ENCODE data around the gene PTPRZ1.

PTPRZ1 gene

DNA sequence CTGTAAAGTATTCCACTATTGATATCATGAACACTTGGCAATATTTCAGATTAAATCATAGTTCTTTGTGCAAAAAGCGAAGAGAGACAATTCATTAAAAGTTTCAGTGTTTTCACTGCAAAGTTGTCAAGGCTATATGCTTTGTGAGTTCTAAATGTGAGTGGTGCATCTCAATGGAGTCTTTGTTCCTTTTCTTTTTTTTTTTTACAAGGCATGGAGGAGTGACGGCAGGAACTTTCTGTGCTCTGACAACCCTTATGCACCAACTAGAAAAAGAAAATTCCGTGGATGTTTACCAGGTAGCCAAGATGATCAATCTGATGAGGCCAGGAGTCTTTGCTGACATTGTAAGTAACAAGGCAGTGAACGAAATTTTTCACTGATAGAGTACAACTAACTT is 186.6 kb downstream of the PTPRZ1 start:
- H3K9ac ChIP-seq (ENCODE audit: low read length) = no peak overlapping the region
- H3K9me3 ChIP-seq (ENCODE audit: control insufficient read depth, low read length) = no peaks in the 10 kb centered on the region
- H3K36me3 ChIP-seq (ENCODE audit: control insufficient read depth, insufficient read depth, low read length, severe bottlenecking) = no peaks in the 10 kb centered on the region
- no peak for DNase-seq (ENCODE audit: low read depth)
- no peak overlapping the region for H3K4me3 ChIP-seq (ENCODE audit: low read length)
- no peaks in the 10 kb centered on the region for H3K4me1 ChIP-seq (ENCODE audit: control insufficient read depth, insufficient read depth, low read length)
- H3K27me3 ChIP-seq (replicated peaks; ENCODE audit: control insufficient read depth, insufficient read depth, low read length) = no peaks in the 10 kb centered on the region

GRCh38 chr7:122063146-122063545 is 190.2 kb downstream of the PTPRZ1 start:
- H3K4me1 ChIP-seq (ENCODE audit: control insufficient read depth, insufficient read depth, low read length) = no peaks in the 10 kb centered on the region
- DNase-seq (ENCODE audit: low read depth) = no peak
- H3K9me3 ChIP-seq (ENCODE audit: control insufficient read depth, low read length) = no peaks in the 10 kb centered on the region
- no peaks in the 10 kb centered on the region for H3K36me3 ChIP-seq (ENCODE audit: control insufficient read depth, insufficient read depth, low read length, severe bottlenecking)
- no peak overlapping the region for H3K4me3 ChIP-seq (ENCODE audit: low read length)
- no peak overlapping the region for H3K9ac ChIP-seq (ENCODE audit: low read length)
- H3K27me3 ChIP-seq (replicated peaks; ENCODE audit: control insufficient read depth, insufficient read depth, low read length) = no peaks in the 10 kb centered on the region

DNA sequence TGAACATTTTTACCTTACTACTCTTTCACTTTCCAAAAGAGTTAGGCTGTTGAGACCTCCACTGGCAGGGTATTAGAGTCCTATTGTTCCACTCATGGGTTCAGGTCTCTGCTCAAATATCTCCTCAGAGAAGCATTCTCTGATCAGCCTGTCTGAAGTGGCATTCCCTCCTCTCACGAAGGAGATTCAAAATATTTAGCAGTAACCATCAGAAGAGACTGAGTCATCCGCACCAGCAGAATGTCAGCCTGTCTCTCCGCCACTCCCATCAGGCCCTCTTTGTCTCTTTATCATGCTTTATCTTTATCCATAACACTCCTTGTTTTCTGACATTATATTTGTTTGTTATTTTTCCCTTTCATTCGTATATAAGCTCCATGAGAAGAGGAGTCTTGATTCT is 192.0 kb downstream of the PTPRZ1 start:
- Histone ChIP-seq H3K4me1 (ENCODE audit: control insufficient read depth, insufficient read depth, low read length) (no peaks in the 10 kb centered on the region), H3K27me3 (replicated peaks; ENCODE audit: control insufficient read depth, insufficient read depth, low read length) (no peaks in the 10 kb centered on the region), H3K36me3 (ENCODE audit: control insufficient read depth, insufficient read depth, low read length, severe bottlenecking) (no peaks in the 10 kb centered on the region), H3K9ac (ENCODE audit: low read length) (no peak overlapping the region), H3K9me3 (ENCODE audit: control insufficient read depth, low read length) (no peaks in the 10 kb centered on the region), H3K4me3 (ENCODE audit: low read length) (no peak overlapping the region)
- no peak for DNase-seq (ENCODE audit: low read depth)

GRCh38 chr7:122067077-122067476 is 194.1 kb downstream of the PTPRZ1 start:
- Histone ChIP-seq H3K27me3 (replicated peaks; ENCODE audit: control insufficient read depth, insufficient read depth, low read length) (no peaks in the 10 kb centered on the region), H3K4me1 (ENCODE audit: control insufficient read depth, insufficient read depth, low read length) (no peaks in the 10 kb centered on the region), H3K4me3 (ENCODE audit: low read length) (no peak overlapping the region), H3K9me3 (ENCODE audit: control insufficient read depth, low read length) (no peaks in the 10 kb centered on the region), H3K36me3 (ENCODE audit: control insufficient read depth, insufficient read depth, low read length, severe bottlenecking) (no peaks in the 10 kb centered on the region), H3K9ac (ENCODE audit: low read length) (no peak overlapping the region)
- no peak for DNase-seq (ENCODE audit: low read depth)

DNA sequence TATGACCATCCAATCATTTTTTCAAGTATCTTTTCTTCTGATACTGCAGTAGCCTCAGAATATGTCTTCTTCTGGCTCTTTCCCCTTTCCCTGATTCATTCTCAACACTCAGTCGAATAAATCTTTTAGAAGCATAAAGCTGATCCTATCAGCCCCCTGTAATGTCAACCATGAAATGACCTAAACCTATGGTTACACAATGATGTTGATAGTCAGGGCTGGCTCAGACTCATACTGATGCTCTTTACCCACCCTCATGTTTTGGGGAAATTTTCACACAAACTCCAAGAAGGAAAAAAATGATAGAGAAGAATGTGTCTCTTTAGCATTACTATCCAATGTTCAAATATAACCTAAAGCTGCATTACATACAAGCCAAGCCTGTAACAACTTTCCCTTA is 195.1 kb downstream of the PTPRZ1 start:
- Histone ChIP-seq H3K27me3 (replicated peaks; ENCODE audit: control insufficient read depth, insufficient read depth, low read length) (no peaks in the 10 kb centered on the region), H3K4me1 (ENCODE audit: control insufficient read depth, insufficient read depth, low read length) (no peaks in the 10 kb centered on the region), H3K4me3 (ENCODE audit: low read length) (no peak overlapping the region), H3K9me3 (ENCODE audit: control insufficient read depth, low read length) (no peaks in the 10 kb centered on the region), H3K36me3 (ENCODE audit: control insufficient read depth, insufficient read depth, low read length, severe bottlenecking) (no peaks in the 10 kb centered on the region), H3K9ac (ENCODE audit: low read length) (no peak overlapping the region)
- DNase-seq (ENCODE audit: low read depth) = no peak

DNA sequence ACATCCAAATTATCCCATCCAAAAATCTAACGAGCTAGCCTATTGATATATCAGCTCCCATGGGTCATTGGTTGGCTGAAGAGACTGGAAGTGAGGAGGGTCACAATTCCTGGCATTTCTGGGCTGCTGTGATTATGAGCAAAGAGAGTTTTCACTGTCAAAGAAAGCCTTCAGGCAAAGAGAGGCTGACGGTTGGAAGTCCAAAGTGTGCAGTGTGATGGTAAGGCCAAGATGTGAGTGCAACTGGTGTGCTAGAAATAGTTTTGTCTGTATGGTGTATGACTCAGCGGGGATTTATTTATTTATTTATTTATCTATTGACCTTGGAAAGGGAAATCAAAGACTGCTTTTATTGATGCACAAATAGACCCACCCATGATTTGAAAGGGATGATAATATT is 196.0 kb downstream of the PTPRZ1 start:
- Histone ChIP-seq H3K36me3 (ENCODE audit: control insufficient read depth, insufficient read depth, low read length, severe bottlenecking) (peaks cover 3% of the 10 kb centered on the region), H3K27me3 (replicated peaks; ENCODE audit: control insufficient read depth, insufficient read depth, low read length) (no peaks in the 10 kb centered on the region), H3K4me1 (ENCODE audit: control insufficient read depth, insufficient read depth, low read length) (no peaks in the 10 kb centered on the region), H3K9me3 (ENCODE audit: control insufficient read depth, low read length) (no peaks in the 10 kb centered on the region), H3K4me3 (ENCODE audit: low read length) (no peak overlapping the region), H3K9ac (ENCODE audit: low read length) (no peak overlapping the region)
- DNase-seq (ENCODE audit: low read depth) = peak; percentile 2

- no peak overlapping the region for H3K4me3 ChIP-seq (ENCODE audit: low read length)
- peaks cover 13% of the 10 kb centered on the region for H3K36me3 ChIP-seq (ENCODE audit: control insufficient read depth, insufficient read depth, low read length, severe bottlenecking)
- H3K9me3 ChIP-seq (ENCODE audit: control insufficient read depth, low read length) = no peaks in the 10 kb centered on the region
- H3K27me3 ChIP-seq (replicated peaks; ENCODE audit: control insufficient read depth, insufficient read depth, low read length) = no peaks in the 10 kb centered on the region
- no peaks in the 10 kb centered on the region for H3K4me1 ChIP-seq (ENCODE audit: control insufficient read depth, insufficient read depth, low read length)
- DNase-seq (ENCODE audit: low read depth) = no peak
- no peak overlapping the region for H3K9ac ChIP-seq (ENCODE audit: low read length)
Observed at GRCh38 chr7:122070062-122070461, 197.1 kb downstream of the PTPRZ1 start.

DNA sequence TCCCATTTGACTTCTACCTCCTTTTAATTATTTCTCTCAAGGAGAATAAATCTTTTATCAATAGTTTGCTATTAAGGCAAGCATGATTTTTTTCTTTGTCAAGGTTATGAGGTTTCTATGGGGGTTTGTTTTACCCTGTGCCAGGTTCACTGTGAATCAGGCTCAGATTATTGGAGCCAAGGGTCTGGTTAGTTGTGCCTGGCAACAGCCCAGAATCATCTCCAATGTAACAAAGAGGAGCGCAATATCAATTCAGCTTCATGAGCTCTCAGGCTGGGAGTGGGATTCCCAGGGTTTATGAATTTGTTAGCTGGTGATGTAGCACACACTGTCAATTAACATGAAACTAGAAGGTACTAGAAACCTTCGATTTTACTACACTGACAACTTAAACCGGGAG is 197.9 kb downstream of the PTPRZ1 start:
- no peak overlapping the region for H3K4me3 ChIP-seq (ENCODE audit: low read length)
- H3K9ac ChIP-seq (ENCODE audit: low read length) = no peak overlapping the region
- peaks cover 17% of the 10 kb centered on the region for H3K36me3 ChIP-seq (ENCODE audit: control insufficient read depth, insufficient read depth, low read length, severe bottlenecking)
- H3K27me3 ChIP-seq (replicated peaks; ENCODE audit: control insufficient read depth, insufficient read depth, low read length) = no peaks in the 10 kb centered on the region
- H3K4me1 ChIP-seq (ENCODE audit: control insufficient read depth, insufficient read depth, low read length) = no peaks in the 10 kb centered on the region
- H3K9me3 ChIP-seq (ENCODE audit: control insufficient read depth, low read length) = no peaks in the 10 kb centered on the region
- no peak for DNase-seq (ENCODE audit: low read depth)

DNA sequence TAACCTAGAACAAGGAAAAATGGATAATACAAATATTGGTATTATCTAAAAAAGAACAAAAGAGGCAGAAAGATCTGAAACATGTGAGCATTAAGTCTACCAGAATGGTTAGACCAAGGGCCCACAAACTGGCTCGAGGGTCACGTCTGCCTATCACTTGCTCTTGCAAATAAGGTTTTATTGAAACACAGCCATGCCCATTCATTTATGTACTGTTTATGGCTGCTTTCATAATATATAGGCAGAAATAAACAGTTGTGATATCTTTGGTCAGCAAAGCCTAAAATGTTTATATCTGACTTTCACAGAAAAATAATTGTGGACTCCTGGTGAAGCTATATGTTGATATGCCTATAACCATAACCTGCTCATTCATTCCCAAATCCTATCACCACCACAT is 199.3 kb downstream of the PTPRZ1 start:
- no peaks in the 10 kb centered on the region for H3K9me3 ChIP-seq (ENCODE audit: control insufficient read depth, low read length)
- peaks cover 29% of the 10 kb centered on the region for H3K36me3 ChIP-seq (ENCODE audit: control insufficient read depth, insufficient read depth, low read length, severe bottlenecking)
- H3K27me3 ChIP-seq (replicated peaks; ENCODE audit: control insufficient read depth, insufficient read depth, low read length) = no peaks in the 10 kb centered on the region
- no peak for DNase-seq (ENCODE audit: low read depth)
- no peaks in the 10 kb centered on the region for H3K4me1 ChIP-seq (ENCODE audit: control insufficient read depth, insufficient read depth, low read length)
- no peak overlapping the region for H3K9ac ChIP-seq (ENCODE audit: low read length)
- no peak overlapping the region for H3K4me3 ChIP-seq (ENCODE audit: low read length)

GRCh38 chr7:122072924-122073599 is 200.1 kb downstream of the PTPRZ1 start:
- Histone ChIP-seq H3K4me3 (ENCODE audit: low read length) (no peak overlapping the region), H3K36me3 (ENCODE audit: control insufficient read depth, insufficient read depth, low read length, severe bottlenecking) (peaks cover 37% of the 10 kb centered on the region), H3K9ac (ENCODE audit: low read length) (no peak overlapping the region), H3K9me3 (ENCODE audit: control insufficient read depth, low read length) (no peaks in the 10 kb centered on the region), H3K27me3 (replicated peaks; ENCODE audit: control insufficient read depth, insufficient read depth, low read length) (no peaks in the 10 kb centered on the region), H3K4me1 (ENCODE audit: control insufficient read depth, insufficient read depth, low read length) (no peaks in the 10 kb centered on the region)
- no peak for DNase-seq (ENCODE audit: low read depth)

- no peaks in the 10 kb centered on the region for H3K4me1 ChIP-seq (ENCODE audit: control insufficient read depth, insufficient read depth, low read length)
- no peak for DNase-seq (ENCODE audit: low read depth)
- no peak overlapping the region for H3K9ac ChIP-seq (ENCODE audit: low read length)
- no peaks in the 10 kb centered on the region for H3K9me3 ChIP-seq (ENCODE audit: control insufficient read depth, low read length)
- no peaks in the 10 kb centered on the region for H3K27me3 ChIP-seq (replicated peaks; ENCODE audit: control insufficient read depth, insufficient read depth, low read length)
- no peak overlapping the region for H3K4me3 ChIP-seq (ENCODE audit: low read length)
- peaks cover 40% of the 10 kb centered on the region for H3K36me3 ChIP-seq (ENCODE audit: control insufficient read depth, insufficient read depth, low read length, severe bottlenecking)
Observed at GRCh38 chr7:122073635-122074034, 200.7 kb downstream of the PTPRZ1 start.

- no peaks in the 10 kb centered on the region for H3K9me3 ChIP-seq (ENCODE audit: control insufficient read depth, low read length)
- no peak overlapping the region for H3K4me3 ChIP-seq (ENCODE audit: low read length)
- no peak for DNase-seq (ENCODE audit: low read depth)
- H3K36me3 ChIP-seq (ENCODE audit: control insufficient read depth, insufficient read depth, low read length, severe bottlenecking) = peaks cover 78% of the 10 kb centered on the region
- H3K4me1 ChIP-seq (ENCODE audit: control insufficient read depth, insufficient read depth, low read length) = no peaks in the 10 kb centered on the region
- no peak overlapping the region for H3K9ac ChIP-seq (ENCODE audit: low read length)
- no peaks in the 10 kb centered on the region for H3K27me3 ChIP-seq (replicated peaks; ENCODE audit: control insufficient read depth, insufficient read depth, low read length)
Observed at GRCh38 chr7:122082160-122082559, 209.2 kb downstream of the PTPRZ1 start.

Measured in adipocyte (in vitro differentiated cells).